ENCODE measurements around the gene MYO9A.

DNA sequence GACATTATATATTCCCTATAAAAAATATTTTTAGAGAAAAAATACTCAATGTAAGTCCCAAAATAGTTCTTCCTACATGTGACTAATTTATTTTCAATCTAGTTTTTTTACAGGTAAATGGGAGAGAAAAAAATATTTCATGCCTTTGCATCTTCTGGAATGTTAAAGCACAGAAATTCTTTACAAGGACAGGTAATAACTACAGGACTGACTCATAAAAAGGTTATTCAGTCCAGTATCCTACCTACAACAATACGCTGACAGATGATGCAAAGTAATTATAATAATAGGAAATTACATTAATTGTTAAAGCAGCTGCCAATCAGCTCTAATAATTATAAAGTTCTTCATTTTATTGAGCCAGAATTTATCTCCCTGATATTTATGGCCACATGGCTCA is 147.5 kb downstream of the MYO9A start:
- TF ChIP-seq, protein P1, sequence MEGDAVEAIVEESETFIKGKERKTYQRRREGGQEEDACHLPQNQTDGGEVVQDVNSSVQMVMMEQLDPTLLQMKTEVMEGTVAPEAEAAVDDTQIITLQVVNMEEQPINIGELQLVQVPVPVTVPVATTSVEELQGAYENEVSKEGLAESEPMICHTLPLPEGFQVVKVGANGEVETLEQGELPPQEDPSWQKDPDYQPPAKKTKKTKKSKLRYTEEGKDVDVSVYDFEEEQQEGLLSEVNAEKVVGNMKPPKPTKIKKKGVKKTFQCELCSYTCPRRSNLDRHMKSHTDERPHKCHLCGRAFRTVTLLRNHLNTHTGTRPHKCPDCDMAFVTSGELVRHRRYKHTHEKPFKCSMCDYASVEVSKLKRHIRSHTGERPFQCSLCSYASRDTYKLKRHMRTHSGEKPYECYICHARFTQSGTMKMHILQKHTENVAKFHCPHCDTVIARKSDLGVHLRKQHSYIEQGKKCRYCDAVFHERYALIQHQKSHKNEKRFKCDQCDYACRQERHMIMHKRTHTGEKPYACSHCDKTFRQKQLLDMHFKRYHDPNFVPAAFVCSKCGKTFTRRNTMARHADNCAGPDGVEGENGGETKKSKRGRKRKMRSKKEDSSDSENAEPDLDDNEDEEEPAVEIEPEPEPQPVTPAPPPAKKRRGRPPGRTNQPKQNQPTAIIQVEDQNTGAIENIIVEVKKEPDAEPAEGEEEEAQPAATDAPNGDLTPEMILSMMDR (IDR thresholded peaks at IDR 0.05; ENCODE audit: insufficient read depth, low read length): no peak
- no peak for TF ChIP-seq POLR2AphosphoS5 (IDR thresholded peaks at IDR 0.05; ENCODE audit: low read depth)
- TF ChIP-seq, protein P2, sequence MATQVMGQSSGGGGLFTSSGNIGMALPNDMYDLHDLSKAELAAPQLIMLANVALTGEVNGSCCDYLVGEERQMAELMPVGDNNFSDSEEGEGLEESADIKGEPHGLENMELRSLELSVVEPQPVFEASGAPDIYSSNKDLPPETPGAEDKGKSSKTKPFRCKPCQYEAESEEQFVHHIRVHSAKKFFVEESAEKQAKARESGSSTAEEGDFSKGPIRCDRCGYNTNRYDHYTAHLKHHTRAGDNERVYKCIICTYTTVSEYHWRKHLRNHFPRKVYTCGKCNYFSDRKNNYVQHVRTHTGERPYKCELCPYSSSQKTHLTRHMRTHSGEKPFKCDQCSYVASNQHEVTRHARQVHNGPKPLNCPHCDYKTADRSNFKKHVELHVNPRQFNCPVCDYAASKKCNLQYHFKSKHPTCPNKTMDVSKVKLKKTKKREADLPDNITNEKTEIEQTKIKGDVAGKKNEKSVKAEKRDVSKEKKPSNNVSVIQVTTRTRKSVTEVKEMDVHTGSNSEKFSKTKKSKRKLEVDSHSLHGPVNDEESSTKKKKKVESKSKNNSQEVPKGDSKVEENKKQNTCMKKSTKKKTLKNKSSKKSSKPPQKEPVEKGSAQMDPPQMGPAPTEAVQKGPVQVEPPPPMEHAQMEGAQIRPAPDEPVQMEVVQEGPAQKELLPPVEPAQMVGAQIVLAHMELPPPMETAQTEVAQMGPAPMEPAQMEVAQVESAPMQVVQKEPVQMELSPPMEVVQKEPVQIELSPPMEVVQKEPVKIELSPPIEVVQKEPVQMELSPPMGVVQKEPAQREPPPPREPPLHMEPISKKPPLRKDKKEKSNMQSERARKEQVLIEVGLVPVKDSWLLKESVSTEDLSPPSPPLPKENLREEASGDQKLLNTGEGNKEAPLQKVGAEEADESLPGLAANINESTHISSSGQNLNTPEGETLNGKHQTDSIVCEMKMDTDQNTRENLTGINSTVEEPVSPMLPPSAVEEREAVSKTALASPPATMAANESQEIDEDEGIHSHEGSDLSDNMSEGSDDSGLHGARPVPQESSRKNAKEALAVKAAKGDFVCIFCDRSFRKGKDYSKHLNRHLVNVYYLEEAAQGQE (IDR thresholded peaks at IDR 0.05; ENCODE audit: insufficient replicate concordance, low read depth): no peak
